Adrenal gland (tissue), 12 donors: ENCODE data around the gene TMEM201. TPM values are rescaled to one million over a fixed set of nuclear protein-coding genes. Genes with fewer than 3 reads are reported as not detected.

ENCODE experiments used
- DNase-seq, 7 donors: peaks; one replicate each; pipeline ENCODE4 v3.0.0-alpha.2; 2019 to 2020
- H3K27ac ChIP-seq, 5 donors: fragments of 200-600 bp; sonication (generic) in 4 of 5; 1 replicate in 3 of 5; 2 replicates in 2 of 5; pipeline versions ENCODE4 v1.5.1 to v1.8.0; 2016 to 2020; ENCODE audit warnings: mild to moderate bottlenecking in 1 of 5
- H3K27me3 ChIP-seq: fragments of 200-600 bp; 2 replicates; pipeline ENCODE4 v1.8.0; 2021
- H3K36me3 ChIP-seq, 2 donors: fragments of 200-600 bp; replicated peaks in 1 of 2; 1 replicate in 1 of 2; 2 replicates in 1 of 2; pipeline versions ENCODE4 v1.5.1 to v1.8.0; 2018 to 2022
- H3K4me1 ChIP-seq, 2 donors: fragments of 200-600 bp; replicated peaks in 1 of 2; 1 replicate in 1 of 2; 2 replicates in 1 of 2; pipeline versions ENCODE4 v1.5.1 to v1.8.0; 2018 to 2021
- H3K4me3 ChIP-seq, 4 donors: fragments of 200-600 bp; sonication (generic) in 3 of 4; one replicate each; pipeline ENCODE4 v1.5.1; 2016 to 2018
- H3K9me3 ChIP-seq, 3 donors: fragments of 200-600 bp; sonication (generic) in 1 of 3; replicated peaks in 1 of 3; 1 replicate in 2 of 3; 2 replicates in 1 of 3; pipeline versions ENCODE4 v1.5.1 to v1.8.0; 2016 to 2021
- POLR2A ChIP-seq, 2 donors: fragments of 450-650 bp; IDR thresholded peaks; one replicate each; pipeline ENCODE4 v1.6.1; 2017; ENCODE audit warnings: antibody characterized with exemption in 2 of 2, mild to moderate bottlenecking in 2 of 2, moderate library complexity in 1 of 2
- whole genome bisulfite sequencing, 4 donors: extraction: QIAGEN DNeasy Blood & Tissue Kit in 2 of 4; methylation state at CpG; one replicate each; pipeline versions ENCODE4 v1.1.5 to v1.1.7; 2013 to 2017; 5-methylcytosine and 5-hydroxymethylcytosine counted together
- intact Hi-C, 2 donors: fragments of 100-400 bp; cut with DNase I; formaldehyde crosslinking; loops; one replicate each; pipeline versions ENCODE4 v1.14.1 to v1.15.0; 2022 to 2023
- polyA plus RNA-seq, 3 donors: library from polyadenylated mRNA; stranded (reverse); fragments of 200-250 nt in 2 of 3; fragments of 350-450 nt in 1 of 3; fragmentation: Illumina TruSeq in 1 of 3; extraction: RNeasy Lipid Tissue Mini Kit (QIAGEN cat#74804) in 1 of 3; gene quantifications; one replicate each; pipeline ENCODE4 v1.2.3, GENCODE V29; 2013 to 2014
- total RNA-seq, 9 donors: library from RNA; depleted of rRNA in 4 of 9; stranded (reverse); fragments of >200 nt in 4 of 9; fragments of 120-200 nt in 1 of 9; fragmentation: NEBNext Ultra II Directional in 1 of 9; extraction: Animal tissue kit (Norgen Biotek cat#: 25700) in 1 of 9; gene quantifications; one replicate each; pipeline versions ENCODE4 v1.1.0 to v1.2.4, GENCODE V29; 2013 to 2023
- TF ChIP-seq, protein P1 (sequence below), 6 experiments: fragments of 450-650 bp in 4 of 6; fragments of 200-600 bp in 2 of 6; sonication (generic) in 1 of 6; IDR thresholded peaks; 1 replicate in 5 of 6; 2 replicates in 1 of 6; pipeline versions ENCODE4 v1.5.1 to v1.8.0; 2016 to 2021; ENCODE audit warnings: antibody characterized with exemption in 6 of 6, mild to moderate bottlenecking in 2 of 6, moderate library complexity in 1 of 6
- donor health status: healthy with polysubstance abuse.
- donor health status: Bipolar disorder and iron deficiency.
- donor health status: DM: yes; HTN: yes; CAD: no.
- donor health status: DM: no; HTN: no; CAD: no.
- donor health status: DM: no; HTN: no; CAD: no.
- donor health status: DM: yes; HTN: yes; CAD: no.

Gene TMEM201
- total and polyA plus RNA-seq, 12 donors = 2.1 to 12.6 (median 9.5) TPM

- WGBS, 4 donors = 95 to 98% (median 96%) methylated on average over 6 to 26 of the region's 26 CpGs
- intact Hi-C loops = no loop called here
- no peaks in the 10 kb centered on the region for H3K27me3 ChIP-seq
- no peak for TF ChIP-seq POLR2A (IDR thresholded peaks at IDR 0.05)
- DNase-seq = peak in 1 of 7 donors; percentile 13
- H3K36me3 ChIP-seq = peaks cover 0 to 27% of the 10 kb centered on the region in 2 donors
- H3K27ac ChIP-seq = no peak overlapping the region
- no peak overlapping the region for H3K4me3 ChIP-seq
- H3K4me1 ChIP-seq = peaks cover 0 to 9% of the 10 kb centered on the region in 2 donors
- H3K9me3 ChIP-seq = no peaks in the 10 kb centered on the region
Observed at GRCh38 chr1:9601942-9602793, 13.5 kb downstream of the TMEM201 start.

- Histone ChIP-seq H3K9me3 (no peaks in the 10 kb centered on the region), H3K27ac (no peak overlapping the region), H3K4me3 (no peak overlapping the region), H3K36me3 (peaks cover 0 to 27% of the 10 kb centered on the region in 2 donors), H3K4me1 (peaks cover 0 to 11% of the 10 kb centered on the region in 2 donors), H3K27me3 (no peaks in the 10 kb centered on the region)
- TF ChIP-seq, protein P1, sequence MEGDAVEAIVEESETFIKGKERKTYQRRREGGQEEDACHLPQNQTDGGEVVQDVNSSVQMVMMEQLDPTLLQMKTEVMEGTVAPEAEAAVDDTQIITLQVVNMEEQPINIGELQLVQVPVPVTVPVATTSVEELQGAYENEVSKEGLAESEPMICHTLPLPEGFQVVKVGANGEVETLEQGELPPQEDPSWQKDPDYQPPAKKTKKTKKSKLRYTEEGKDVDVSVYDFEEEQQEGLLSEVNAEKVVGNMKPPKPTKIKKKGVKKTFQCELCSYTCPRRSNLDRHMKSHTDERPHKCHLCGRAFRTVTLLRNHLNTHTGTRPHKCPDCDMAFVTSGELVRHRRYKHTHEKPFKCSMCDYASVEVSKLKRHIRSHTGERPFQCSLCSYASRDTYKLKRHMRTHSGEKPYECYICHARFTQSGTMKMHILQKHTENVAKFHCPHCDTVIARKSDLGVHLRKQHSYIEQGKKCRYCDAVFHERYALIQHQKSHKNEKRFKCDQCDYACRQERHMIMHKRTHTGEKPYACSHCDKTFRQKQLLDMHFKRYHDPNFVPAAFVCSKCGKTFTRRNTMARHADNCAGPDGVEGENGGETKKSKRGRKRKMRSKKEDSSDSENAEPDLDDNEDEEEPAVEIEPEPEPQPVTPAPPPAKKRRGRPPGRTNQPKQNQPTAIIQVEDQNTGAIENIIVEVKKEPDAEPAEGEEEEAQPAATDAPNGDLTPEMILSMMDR (IDR thresholded peaks at IDR 0.05) = no peak
- no peak for TF ChIP-seq POLR2A (IDR thresholded peaks at IDR 0.05)
- DNase-seq = no peak
- 89 to 96% (median 94%) methylated on average over 5 to 9 of the region's 9 CpGs for WGBS, 4 donors
- intact Hi-C loops = no loop called here
Observed at GRCh38 chr1:9602794-9603167, 14.1 kb downstream of the TMEM201 start.

DNA sequence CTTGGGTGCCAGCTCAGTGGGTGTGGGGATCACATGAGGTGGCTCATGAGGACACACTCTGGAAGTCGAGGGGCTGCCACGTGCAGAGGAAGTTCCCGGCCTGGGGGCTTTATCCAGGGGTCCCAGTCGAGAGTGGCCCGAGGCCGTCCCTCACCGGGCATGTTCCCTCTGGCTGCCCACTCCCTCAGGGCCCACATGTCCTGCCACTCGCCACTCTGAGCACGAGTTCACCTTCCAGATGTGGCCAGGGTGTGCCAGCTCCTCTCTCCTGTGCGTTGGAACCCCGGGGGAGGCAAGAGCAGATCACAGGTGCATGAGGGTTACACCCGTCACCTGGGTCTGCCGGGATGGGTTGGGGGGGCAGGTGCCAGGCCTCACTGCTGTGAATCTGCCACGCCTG is 14.6 kb downstream of the TMEM201 start:
- 90 to 94% (median 92%) methylated on average over 12 to 14 of the region's 14 CpGs; no CpG with 5 or more reads in 1 of the 4 donors for WGBS, 4 donors
- Histone ChIP-seq H3K4me1 (peaks cover 0 to 11% of the 10 kb centered on the region in 2 donors), H3K36me3 (peaks cover 0 to 27% of the 10 kb centered on the region in 2 donors), H3K4me3 (no peak overlapping the region), H3K27ac (peak overlapping the region in 1 of 5 donors; percentile 62), H3K27me3 (no peaks in the 10 kb centered on the region), H3K9me3 (no peaks in the 10 kb centered on the region)
- intact Hi-C loops = no loop called here
- DNase-seq = no peak
- TF ChIP-seq, protein P1 (IDR thresholded peaks at IDR 0.05) = no peak
- no peak for TF ChIP-seq POLR2A (IDR thresholded peaks at IDR 0.05)

- H3K36me3 ChIP-seq = peaks cover 0 to 27% of the 10 kb centered on the region in 2 donors
Observed at GRCh38 chr1:9603766-9604753, 15.3 kb downstream of the TMEM201 start.

More at GRCh38 chr1:9603766-9604753, 15.3 kb downstream of the TMEM201 start:
- no peak overlapping the region for H3K4me3 ChIP-seq
- WGBS, 4 donors = 89 to 96% (median 92%) methylated on average over 30 to 42 of the region's 42 CpGs
- peaks cover 0 to 11% of the 10 kb centered on the region in 2 donors for H3K4me1 ChIP-seq
- TF ChIP-seq, protein P1 (IDR thresholded peaks at IDR 0.05) = no peak
- TF ChIP-seq POLR2A (IDR thresholded peaks at IDR 0.05) = no peak
- H3K27ac ChIP-seq = peak overlapping the region in 1 of 5 donors; percentile 62
- H3K27me3 ChIP-seq = no peaks in the 10 kb centered on the region
- intact Hi-C loops = no loop called here
- DNase-seq = peak in 2 of 7 donors; percentile 16 to 81
- no peaks in the 10 kb centered on the region for H3K9me3 ChIP-seq
